HepG2 (cell line): ENCODE measurements around the gene GPATCH11. TPM values are rescaled to one million over a fixed set of nuclear protein-coding genes. Genes with fewer than 3 reads are reported as not detected.
A peak's percentile ranks its signal among the peaks of the same experiment; 100 is the strongest.

Experiments used
- ATRX ChIP-seq: sonication (generic); formaldehyde crosslinking; IDR thresholded peaks from 2 replicates; pipeline ENCODE4 v1.4.0; 2020; ENCODE audit warnings: missing genetic modification reagents, borderline replicate concordance
- MIER3 ChIP-seq: IDR thresholded peaks from 2 replicates; pipeline ENCODE4 v1.6.1; 2016; ENCODE audit warnings: missing compliant biosample characterization, borderline replicate concordance
- NR2F1 ChIP-seq, 2 experiments: fragments of 450-650 bp in 1 of 2; formaldehyde crosslinking in 1 of 2; IDR thresholded peaks; 2 replicates each; pipeline versions ENCODE4 v1.5.0 to v1.6.1; 2016 to 2020; ENCODE audit warnings: mild to moderate bottlenecking in 1 of 2, missing compliant biosample characterization in 1 of 2, missing genetic modification reagents in 1 of 2, moderate library complexity in 1 of 2
- NR2F6 ChIP-seq, 2 experiments: IDR thresholded peaks; 2 replicates each; pipeline ENCODE4 v1.6.1; 2016; ENCODE audit warnings: antibody characterized with exemption in 1 of 2, mild to moderate bottlenecking in 1 of 2
- YY1 ChIP-seq: IDR thresholded peaks from 2 replicates; pipeline ENCODE4 v1.6.1; 2011; ENCODE audit warnings: low read length, low read depth, moderate library complexity, mild to moderate bottlenecking; ENCODE audit not compliant: insufficient read depth, insufficient replicate concordance
- ZFP36L2 ChIP-seq: sonication (generic); formaldehyde crosslinking; IDR thresholded peaks from 2 replicates; pipeline ENCODE4 v1.4.0; 2020; ENCODE audit warnings: missing genetic modification reagents
- ZNF12 ChIP-seq: sonication (generic); formaldehyde crosslinking; IDR thresholded peaks from 2 replicates; pipeline ENCODE4 v1.5.0; 2020; ENCODE audit warnings: missing genetic modification reagents
- ZNF124 ChIP-seq: sonication (generic); formaldehyde crosslinking; IDR thresholded peaks from 2 replicates; pipeline ENCODE4 v1.4.0; 2020; ENCODE audit warnings: missing genetic modification reagents
- ZNF230 ChIP-seq: sonication (generic); formaldehyde crosslinking; IDR thresholded peaks from 2 replicates; pipeline ENCODE4 v1.4.0; 2020; ENCODE audit warnings: mild to moderate bottlenecking, missing genetic modification reagents
- ZNF33B ChIP-seq: sonication (generic); formaldehyde crosslinking; IDR thresholded peaks from 2 replicates; pipeline ENCODE4 v1.5.1; 2020; ENCODE audit warnings: mild to moderate bottlenecking, missing genetic modification reagents
- ZNF550 ChIP-seq: sonication (generic); formaldehyde crosslinking; IDR thresholded peaks from 2 replicates; pipeline ENCODE4 v1.4.0; 2020; ENCODE audit warnings: mild to moderate bottlenecking, missing genetic modification reagents, borderline replicate concordance
- ZNF574 ChIP-seq: sonication (generic); formaldehyde crosslinking; IDR thresholded peaks from 2 replicates; pipeline ENCODE4 v1.4.0; 2020; ENCODE audit warnings: missing genetic modification reagents
- ZNF781 ChIP-seq: sonication (generic); formaldehyde crosslinking; IDR thresholded peaks from 2 replicates; pipeline ENCODE4 v1.5.1; 2020; ENCODE audit warnings: borderline replicate concordance, mild to moderate bottlenecking, missing genetic modification reagents; ENCODE audit errors: not compliant biosample characterization
- polyA plus RNA-seq, 8 experiments: library from polyadenylated mRNA; depleted of rRNA in 3 of 8; stranded (reverse) in 7 of 8; unstranded in 1 of 8; fragments of >200 nt; fragmentation: Illumina TruSeq in 4 of 8; extraction: Trizol in 4 of 8; gene quantifications; 2 replicates each; pipeline versions ENCODE4 v1.2.1 to v1.2.3, GENCODE V29; 2011 to 2016; ENCODE audit warnings: low read depth in 4 of 8, missing spikeins in 1 of 8, mixed read lengths in 1 of 8; ENCODE audit not compliant: insufficient read depth in 1 of 8
- total RNA-seq, 5 experiments: library from RNA; depleted of rRNA; stranded (reverse); fragments of >200 nt; fragmentation: Illumina TruSeq; extraction: Trizol; gene quantifications; 2 replicates each; pipeline ENCODE4 v1.2.3, GENCODE V29; 2016; ENCODE audit warnings: low read depth in 1 of 5
- TF ChIP-seq, protein P1 (sequence below): sonication (generic); formaldehyde crosslinking; IDR thresholded peaks from 2 replicates; pipeline ENCODE4 v1.4.0; 2020; ENCODE audit warnings: missing genetic modification reagents
- TF ChIP-seq, protein P2 (sequence below), 2 experiments: fragments of 450-650 bp in 1 of 2; sonication (generic) in 1 of 2; formaldehyde crosslinking; IDR thresholded peaks; 2 replicates each; pipeline versions ENCODE4 v1.5.0 to v1.8.0; 2020 to 2022; ENCODE audit warnings: mild to moderate bottlenecking in 1 of 2, missing genetic modification reagents in 1 of 2
- TF ChIP-seq, protein P3 (sequence below): sonication (generic); formaldehyde crosslinking; IDR thresholded peaks from 2 replicates; pipeline ENCODE4; 2020; ENCODE audit warnings: missing genetic modification reagents, mild to moderate bottlenecking, borderline replicate concordance

GPATCH11 gene
- total and polyA plus RNA-seq, 2 of the 13 experiments (the other 11 are each of a cell fraction or from before 2014, with no cell fraction given), result 3.8 to 8.7 TPM

- TF ChIP-seq, protein P1, sequence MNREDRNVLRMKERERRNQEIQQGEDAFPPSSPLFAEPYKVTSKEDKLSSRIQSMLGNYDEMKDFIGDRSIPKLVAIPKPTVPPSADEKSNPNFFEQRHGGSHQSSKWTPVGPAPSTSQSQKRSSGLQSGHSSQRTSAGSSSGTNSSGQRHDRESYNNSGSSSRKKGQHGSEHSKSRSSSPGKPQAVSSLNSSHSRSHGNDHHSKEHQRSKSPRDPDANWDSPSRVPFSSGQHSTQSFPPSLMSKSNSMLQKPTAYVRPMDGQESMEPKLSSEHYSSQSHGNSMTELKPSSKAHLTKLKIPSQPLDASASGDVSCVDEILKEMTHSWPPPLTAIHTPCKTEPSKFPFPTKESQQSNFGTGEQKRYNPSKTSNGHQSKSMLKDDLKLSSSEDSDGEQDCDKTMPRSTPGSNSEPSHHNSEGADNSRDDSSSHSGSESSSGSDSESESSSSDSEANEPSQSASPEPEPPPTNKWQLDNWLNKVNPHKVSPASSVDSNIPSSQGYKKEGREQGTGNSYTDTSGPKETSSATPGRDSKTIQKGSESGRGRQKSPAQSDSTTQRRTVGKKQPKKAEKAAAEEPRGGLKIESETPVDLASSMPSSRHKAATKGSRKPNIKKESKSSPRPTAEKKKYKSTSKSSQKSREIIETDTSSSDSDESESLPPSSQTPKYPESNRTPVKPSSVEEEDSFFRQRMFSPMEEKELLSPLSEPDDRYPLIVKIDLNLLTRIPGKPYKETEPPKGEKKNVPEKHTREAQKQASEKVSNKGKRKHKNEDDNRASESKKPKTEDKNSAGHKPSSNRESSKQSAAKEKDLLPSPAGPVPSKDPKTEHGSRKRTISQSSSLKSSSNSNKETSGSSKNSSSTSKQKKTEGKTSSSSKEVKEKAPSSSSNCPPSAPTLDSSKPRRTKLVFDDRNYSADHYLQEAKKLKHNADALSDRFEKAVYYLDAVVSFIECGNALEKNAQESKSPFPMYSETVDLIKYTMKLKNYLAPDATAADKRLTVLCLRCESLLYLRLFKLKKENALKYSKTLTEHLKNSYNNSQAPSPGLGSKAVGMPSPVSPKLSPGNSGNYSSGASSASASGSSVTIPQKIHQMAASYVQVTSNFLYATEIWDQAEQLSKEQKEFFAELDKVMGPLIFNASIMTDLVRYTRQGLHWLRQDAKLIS (CRISPR knock-in tag), result no peak; the same call in 1 of the 2 replicates
- TF ChIP-seq NR2F1 (CRISPR knock-in tag; IDR thresholded peaks at IDR 0.05) (no peak), ZNF33B (CRISPR knock-in tag) (peak; percentile 86), ZNF124 (CRISPR knock-in tag) (no peak), ZNF230 (0 out of 2 replicates have a peak, but pooled peaks have one; percentile 82), ZNF550 (CRISPR knock-in tag) (no peak; the same call in 1 of the 2 replicates), ZNF781 (CRISPR knock-in tag) (peak; percentile 83), ZNF12 (CRISPR knock-in tag) (0 out of 2 replicates have a peak, but pooled peaks have one; percentile 30), MIER3 (CRISPR knock-in tag) (peak; percentile 45; the same call in 1 of the 2 replicates), YY1 (peak; percentile 9), ATRX (CRISPR knock-in tag) (0 out of 2 replicates have a peak, but pooled peaks have one; percentile 91), ZFP36L2 (CRISPR knock-in tag) (0 out of 2 replicates have a peak, but pooled peaks have one; percentile 2), ZNF574 (CRISPR knock-in tag) (peak; percentile 89), NR2F6 (IDR thresholded peaks at IDR 0.05) (no peak), NR2F6 (CRISPR knock-in tag; IDR thresholded peaks at IDR 0.05) (peak; percentile 37; the same call in 1 of the 2 replicates)
- TF ChIP-seq, protein P2, sequence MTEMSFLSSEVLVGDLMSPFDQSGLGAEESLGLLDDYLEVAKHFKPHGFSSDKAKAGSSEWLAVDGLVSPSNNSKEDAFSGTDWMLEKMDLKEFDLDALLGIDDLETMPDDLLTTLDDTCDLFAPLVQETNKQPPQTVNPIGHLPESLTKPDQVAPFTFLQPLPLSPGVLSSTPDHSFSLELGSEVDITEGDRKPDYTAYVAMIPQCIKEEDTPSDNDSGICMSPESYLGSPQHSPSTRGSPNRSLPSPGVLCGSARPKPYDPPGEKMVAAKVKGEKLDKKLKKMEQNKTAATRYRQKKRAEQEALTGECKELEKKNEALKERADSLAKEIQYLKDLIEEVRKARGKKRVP (CRISPR knock-in tag; IDR thresholded peaks at IDR 0.05), result 0 out of 4 replicates have a peak, but pooled peaks of 1 of the 2 experiments have one; percentile 20
- TF ChIP-seq, protein P3, sequence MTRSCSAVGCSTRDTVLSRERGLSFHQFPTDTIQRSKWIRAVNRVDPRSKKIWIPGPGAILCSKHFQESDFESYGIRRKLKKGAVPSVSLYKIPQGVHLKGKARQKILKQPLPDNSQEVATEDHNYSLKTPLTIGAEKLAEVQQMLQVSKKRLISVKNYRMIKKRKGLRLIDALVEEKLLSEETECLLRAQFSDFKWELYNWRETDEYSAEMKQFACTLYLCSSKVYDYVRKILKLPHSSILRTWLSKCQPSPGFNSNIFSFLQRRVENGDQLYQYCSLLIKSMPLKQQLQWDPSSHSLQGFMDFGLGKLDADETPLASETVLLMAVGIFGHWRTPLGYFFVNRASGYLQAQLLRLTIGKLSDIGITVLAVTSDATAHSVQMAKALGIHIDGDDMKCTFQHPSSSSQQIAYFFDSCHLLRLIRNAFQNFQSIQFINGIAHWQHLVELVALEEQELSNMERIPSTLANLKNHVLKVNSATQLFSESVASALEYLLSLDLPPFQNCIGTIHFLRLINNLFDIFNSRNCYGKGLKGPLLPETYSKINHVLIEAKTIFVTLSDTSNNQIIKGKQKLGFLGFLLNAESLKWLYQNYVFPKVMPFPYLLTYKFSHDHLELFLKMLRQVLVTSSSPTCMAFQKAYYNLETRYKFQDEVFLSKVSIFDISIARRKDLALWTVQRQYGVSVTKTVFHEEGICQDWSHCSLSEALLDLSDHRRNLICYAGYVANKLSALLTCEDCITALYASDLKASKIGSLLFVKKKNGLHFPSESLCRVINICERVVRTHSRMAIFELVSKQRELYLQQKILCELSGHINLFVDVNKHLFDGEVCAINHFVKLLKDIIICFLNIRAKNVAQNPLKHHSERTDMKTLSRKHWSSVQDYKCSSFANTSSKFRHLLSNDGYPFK (CRISPR knock-in tag), result peak; percentile 79
These were observed at the start of gene GPATCH11, which contains the start of gene HEATR5B (continued) for GRCh38 chr2:37083873-37084794.
